ENCODE data around the gene SLC38A10. TPM values are rescaled to one million over a fixed set of nuclear protein-coding genes. Genes with fewer than 3 reads are reported as not detected.

SLC38A10 gene
- total and polyA plus RNA-seq, 2 of the 4 experiments (the other 2 are of a cell fraction): 12.7 to 46.7 TPM

GRCh38 chr17:81294512-81295030, 536 bp downstream of the SLC38A10 start:
- peak; percentile 43 for ATAC-seq (ENCODE audit: low read depth)
- Histone ChIP-seq H3K79me1 (ENCODE audit: low read depth in 1 of 2, low read length in 2 of 2) (peaks cover 19 to 54% of the 10 kb centered on the region in 2 experiments), H3K14ac (replicated peaks; ENCODE audit: low read depth, low read length) (peak overlapping the region; percentile 61), H2AK5ac (ENCODE audit: low read depth, low read length) (peak overlapping the region; percentile 43), H2BK5ac (ENCODE audit: low read depth, low read length, poor library complexity, severe bottlenecking) (peak overlapping the region; percentile 71), H3K27ac (ENCODE audit: insufficient read depth, low read length) (peak overlapping the region; percentile 75), H3K4me3 (ENCODE audit: insufficient read depth, low read depth, low read length) (peak overlapping the region; percentile 73), H3K4me1 (ENCODE audit: control insufficient read depth, insufficient read depth, low read length) (peaks cover 4% of the 10 kb centered on the region), H4K8ac (ENCODE audit: low read depth in 2 of 2, low read length in 2 of 2) (peak overlapping the region; percentile 65 to 98; a peak in 3 of 4 replicates), H3K56ac (ENCODE audit: extremely low read depth, insufficient read depth, low read length) (peak overlapping the region; percentile 32; the same call in 1 of the 2 replicates), H3K18ac (ENCODE audit: low read depth, low read length) (no peak overlapping the region), H3K27me3 (ENCODE audit: control insufficient read depth, insufficient read depth, low read length) (no peaks in the 10 kb centered on the region), H4K20me1 (ENCODE audit: insufficient read depth, low read length) (peaks cover 14% of the 10 kb centered on the region), H4K5ac (ENCODE audit: low read depth, low read length) (no peak overlapping the region), H3K4ac (ENCODE audit: low read depth, low read length) (peak overlapping the region; percentile 67), H2AFZ (replicated peaks; ENCODE audit: low read length, poor library complexity) (peak overlapping the region; percentile 98), H2AK9ac (replicated peaks; ENCODE audit: low read depth, low read length, poor library complexity) (peak overlapping the region; percentile 68), H2BK20ac (ENCODE audit: low read depth, low read length) (no peak overlapping the region), H2BK15ac (ENCODE audit: low read depth, low read length) (no peak overlapping the region), H3K9ac (ENCODE audit: low read depth, low read length) (peak overlapping the region; percentile 77), H3K23ac (ENCODE audit: low read depth, low read length) (peak overlapping the region; percentile 64), H3K36me3 (ENCODE audit: control insufficient read depth, insufficient read depth, low read length) (peaks cover 6% of the 10 kb centered on the region; the same call in 1 of the 2 replicates), H2BK120ac (ENCODE audit: low read depth, low read length) (no peak overlapping the region), H3K9me3 (ENCODE audit: control insufficient read depth, insufficient read depth, low read length) (no peaks in the 10 kb centered on the region), H3K9me1 (ENCODE audit: insufficient read depth, low read length) (no peaks in the 10 kb centered on the region; the same call in 1 of the 2 replicates), H4K91ac (ENCODE audit: insufficient read depth, low read depth, low read length) (peak overlapping the region; percentile 80; the same call in 1 of the 2 replicates), H3K4me2 (ENCODE audit: low read depth, low read length) (peak overlapping the region; percentile 93)
- BruUV-seq (replicated peaks): no TSS peak
- CTCF ChIA-PET: interaction anchor here (1.0 kb wide), 1 partner anchor 8 kb away, joined by 3 read pairs; no protein-coding TSS in a partner anchor
- no peak for TF ChIP-seq ELK1 (IDR thresholded peaks at IDR 0.05; ENCODE audit: borderline replicate concordance, low read depth, low read length)
- TF ChIP-seq MAFK (IDR thresholded peaks at IDR 0.05; ENCODE audit: low read depth, low read length): no peak
- TF ChIP-seq NFE2L2 (IDR thresholded peaks at IDR 0.05; ENCODE audit: low read depth, low read length): no peak
- in situ Hi-C loops (cut with MboI; ENCODE audit: low sequenced_read_pairs) (no loop called here), intact Hi-C loops (cut with micrococcal nuclease) (loop anchor here (1.0 kb wide), 1 partner anchor 100 kb away; no protein-coding TSS in a partner anchor), dilution Hi-C loops (cut with HindIII; ENCODE audit: low sequenced_read_pairs, unreplicated experiment) (no loop called here)
- peak; percentile 9 for DNase-seq
- 5% methylated on average over 23 of the region's 48 CpGs; no CpG with 5 or more reads in 1 of the 2 experiments for WGBS, 2 experiments (ENCODE audit: extremely low coverage in 2 of 2, insufficient read length in 1 of 2)
- POLR2A ChIA-PET (ENCODE audit: unreplicated experiment): interaction anchor here (0.8 kb wide), 1 partner anchor 39 kb away, joined by 5 read pairs; no protein-coding TSS in a partner anchor

Measured in IMR-90 (cell line).